HG02852 (cell line): ENCODE results near the gene DGCR6L.
"Not testable (repeated sequence)": the region's sequence is repeated elsewhere in the genome, so short reads cannot be mapped to it uniquely, and the experiment has no call there.

Experiments used
- ATAC-seq: cut with Tn5 transposase; IDR thresholded peaks from one replicate; pipeline ENCODE4 v1.9.1; 2021; ENCODE audit warnings: mild to moderate bottlenecking, moderate library complexity; ENCODE audit not compliant: unreplicated experiment

DGCR6L gene

DNA sequence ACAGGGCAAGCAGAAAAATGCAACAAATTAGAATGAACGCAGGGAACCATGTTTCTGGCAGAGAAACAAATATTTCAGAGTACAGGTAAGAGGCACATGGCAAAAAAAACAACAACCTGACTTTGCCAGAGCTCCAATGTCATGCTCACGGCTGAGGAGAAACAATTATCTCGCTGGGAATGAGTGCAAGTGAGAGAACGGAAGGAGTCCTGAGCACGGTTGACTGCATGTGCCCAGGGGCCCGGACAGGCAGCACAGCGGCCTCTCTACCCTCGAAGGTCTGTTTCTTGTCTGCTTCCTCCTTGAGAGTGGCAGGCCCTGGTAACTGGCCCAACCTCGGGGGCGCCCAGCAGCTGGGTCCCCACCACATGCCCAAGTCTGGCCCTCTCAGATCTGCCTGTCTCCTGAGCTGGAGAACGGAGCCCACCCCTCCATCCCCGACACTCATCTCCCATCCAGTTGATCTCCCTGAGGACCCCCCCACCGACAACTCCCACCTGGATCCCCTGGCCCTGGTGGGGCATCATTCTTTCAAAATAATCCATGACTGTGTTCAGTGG, 27.1 kb downstream of the DGCR6L start:
- no peak for ATAC-seq

DNA sequence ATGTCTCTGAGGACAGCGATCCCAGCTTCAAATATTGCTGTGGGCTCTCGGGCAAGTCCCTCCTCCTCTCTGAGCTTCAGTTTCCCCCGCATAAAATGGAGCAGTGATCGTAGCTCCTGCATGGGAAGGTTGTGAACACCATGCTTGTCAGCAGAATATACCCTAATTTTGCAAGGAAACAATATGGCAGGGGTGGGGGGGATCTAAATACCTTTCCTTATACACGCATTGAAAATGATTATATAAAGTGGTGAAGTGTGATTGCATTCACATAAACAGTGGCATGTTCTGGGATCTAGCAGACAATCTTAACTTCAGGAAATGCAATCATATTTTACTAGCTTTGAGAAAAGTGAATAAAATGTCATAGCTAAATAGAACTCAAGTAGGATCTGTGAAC, 27.8 kb downstream of the DGCR6L start:
- ATAC-seq = no peak

DNA sequence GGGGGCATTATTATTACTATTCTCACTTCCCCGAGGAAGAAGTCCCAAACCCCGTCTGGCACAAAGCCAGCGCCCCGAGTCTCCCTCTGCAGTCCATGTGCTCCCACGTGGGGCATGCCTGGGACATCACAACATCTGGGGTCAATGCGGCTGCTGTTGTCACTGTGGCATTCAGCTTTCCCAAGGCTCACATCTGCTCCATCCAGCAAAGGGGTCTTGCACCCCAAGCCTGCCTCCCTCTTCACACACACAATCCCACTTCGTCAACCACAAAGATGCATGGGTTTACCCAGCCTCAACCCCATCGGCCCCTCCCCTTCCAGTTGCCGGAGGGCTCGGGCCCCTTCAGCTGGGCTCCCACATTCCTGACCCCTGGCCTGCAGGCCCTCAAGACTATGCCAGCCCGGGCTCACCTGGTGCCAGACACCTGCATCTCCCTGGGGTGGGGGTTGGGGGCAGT, 28.2 kb downstream of the DGCR6L start:
- ATAC-seq = no peak

DNA sequence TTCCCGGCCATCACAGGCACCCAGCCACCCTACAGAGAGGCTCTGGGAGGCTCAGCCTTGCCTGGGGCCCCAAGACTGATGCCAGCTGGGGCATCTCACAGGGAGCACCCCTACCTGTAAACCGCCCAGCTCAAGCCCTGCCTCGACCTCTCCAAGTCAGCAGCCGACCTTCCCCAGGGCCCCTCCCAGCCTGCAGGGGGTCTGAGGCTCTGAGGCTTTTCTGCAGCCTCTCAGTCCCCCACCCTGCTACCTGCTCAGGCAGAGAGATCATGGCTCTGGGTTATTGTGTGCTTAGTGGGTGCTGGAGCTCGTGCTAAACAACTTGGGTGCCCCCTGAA, 28.6 kb downstream of the DGCR6L start:
- ATAC-seq = no peak

DNA sequence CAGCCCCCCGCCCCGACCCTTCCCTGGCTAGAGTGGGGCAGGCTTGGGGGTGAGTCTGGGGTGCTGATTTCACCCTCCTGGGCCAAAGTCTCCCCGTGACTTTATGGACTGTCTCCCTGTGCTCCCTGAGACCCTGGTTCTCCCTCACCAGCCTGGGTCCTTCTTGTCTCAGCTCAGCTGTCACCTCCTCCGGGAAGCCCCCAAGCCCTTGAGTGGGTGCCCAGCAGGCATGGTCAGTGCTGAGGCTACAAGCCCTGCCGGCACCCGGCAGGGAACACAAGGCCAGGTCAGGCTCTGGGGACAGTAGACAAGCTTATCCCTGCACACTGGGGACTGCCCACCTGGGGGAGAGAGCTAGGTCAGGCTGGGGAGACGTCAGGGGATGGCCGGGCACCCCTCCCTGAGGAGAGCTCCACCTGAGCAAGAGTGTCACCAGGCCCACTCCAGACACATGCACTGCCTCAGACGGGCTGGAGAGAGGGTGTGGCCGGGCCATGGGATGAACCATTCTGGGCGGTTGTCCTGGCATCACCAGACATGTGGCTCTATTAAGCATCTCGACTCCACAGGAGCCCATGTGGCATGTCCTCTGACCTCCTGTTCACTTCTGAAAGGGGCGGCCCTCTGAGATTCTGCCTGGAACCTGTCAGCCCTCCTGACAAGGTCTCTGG, 29.1 kb downstream of the DGCR6L start:
- ATAC-seq = no peak

DNA sequence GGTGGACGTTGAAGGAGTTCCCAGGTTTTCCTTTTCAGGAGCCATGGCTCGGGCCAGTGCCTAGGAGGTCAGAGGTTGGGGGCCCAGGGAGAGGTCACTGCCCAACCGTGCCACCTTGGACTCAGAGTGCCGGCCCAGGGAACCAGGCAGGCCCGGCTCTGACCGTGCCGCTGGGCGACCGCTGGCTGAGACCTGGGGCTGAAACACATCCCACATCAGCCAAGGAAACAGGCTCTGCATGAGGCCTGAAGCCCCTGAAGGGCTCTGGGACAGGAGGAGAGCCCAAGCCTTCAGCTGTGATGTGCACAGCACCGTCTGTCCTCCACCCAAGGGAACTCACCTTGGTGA, 29.8 kb downstream of the DGCR6L start:
- no peak for ATAC-seq

DNA sequence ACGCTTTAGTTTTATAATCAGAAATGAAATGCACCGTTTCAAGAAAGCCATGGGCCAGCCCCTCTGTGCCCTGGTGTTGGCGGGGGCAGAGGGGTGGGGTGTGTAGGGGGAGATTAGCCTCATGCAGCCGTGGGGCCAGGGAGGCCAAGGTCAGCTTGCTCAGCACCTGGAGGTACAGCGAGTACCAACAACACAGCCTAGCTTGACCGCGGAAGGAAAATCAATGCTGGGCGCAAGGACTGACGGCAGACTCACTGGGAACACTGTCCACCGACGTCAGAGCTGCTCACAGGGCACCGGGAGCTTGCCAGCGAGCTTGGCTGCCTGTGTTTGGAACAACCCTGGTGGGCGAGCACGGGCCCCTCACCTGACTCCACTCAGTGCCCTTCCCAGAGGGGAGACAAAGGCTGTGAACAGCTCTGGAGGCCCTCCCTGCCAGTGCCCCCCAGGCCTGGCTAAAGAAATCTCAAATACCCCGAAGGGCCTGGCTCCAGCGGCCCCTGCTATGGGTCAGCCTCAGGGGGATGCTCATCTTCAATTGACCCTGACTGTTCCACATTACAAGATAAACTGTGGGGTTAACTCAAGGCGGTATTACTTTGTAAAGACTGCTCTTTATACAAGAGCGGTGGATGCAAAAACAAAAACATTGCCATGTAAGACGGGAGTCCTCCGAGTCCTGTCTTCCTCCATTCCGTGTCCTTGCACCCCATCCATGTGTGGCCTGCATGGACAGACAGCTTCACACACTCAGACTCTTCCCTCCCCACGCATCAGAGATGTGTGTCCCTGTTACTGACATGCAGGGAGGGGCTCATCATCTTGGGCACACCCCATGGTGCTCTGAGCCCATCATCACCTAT, 30.4 kb downstream of the DGCR6L start:
- ATAC-seq = not testable (repeated sequence)

DNA sequence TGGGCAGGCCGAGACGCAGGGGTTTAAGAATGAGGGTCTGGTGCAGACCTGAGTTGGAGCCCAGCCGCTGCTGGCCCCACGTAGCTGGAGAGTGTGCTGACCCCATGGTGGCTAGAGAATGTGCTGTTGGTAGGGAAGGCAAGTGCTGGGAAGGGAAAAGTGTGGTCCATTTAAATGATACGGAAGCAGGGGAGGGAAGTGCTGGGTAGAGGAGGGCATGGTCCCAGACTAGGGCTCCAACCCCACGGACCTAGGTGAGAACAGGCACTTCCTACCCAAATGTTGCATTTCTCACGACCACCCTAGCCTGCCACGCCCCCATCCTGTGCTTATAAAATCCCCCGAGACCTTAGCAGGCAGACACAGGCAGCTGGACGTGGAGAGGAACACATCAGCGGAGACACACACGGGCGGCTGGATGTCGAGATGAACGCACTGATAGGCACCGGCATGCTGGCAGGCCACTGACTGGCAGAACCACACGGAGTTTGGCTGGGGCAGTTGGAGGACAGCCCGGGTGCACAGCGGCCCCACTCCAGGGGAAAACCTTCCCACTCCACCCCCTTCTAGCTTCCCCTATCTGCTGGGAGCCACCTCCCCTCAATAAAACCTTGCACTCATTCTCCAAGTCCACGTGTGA, 33.0 kb downstream of the DGCR6L start:
- ATAC-seq = not testable (repeated sequence)

DNA sequence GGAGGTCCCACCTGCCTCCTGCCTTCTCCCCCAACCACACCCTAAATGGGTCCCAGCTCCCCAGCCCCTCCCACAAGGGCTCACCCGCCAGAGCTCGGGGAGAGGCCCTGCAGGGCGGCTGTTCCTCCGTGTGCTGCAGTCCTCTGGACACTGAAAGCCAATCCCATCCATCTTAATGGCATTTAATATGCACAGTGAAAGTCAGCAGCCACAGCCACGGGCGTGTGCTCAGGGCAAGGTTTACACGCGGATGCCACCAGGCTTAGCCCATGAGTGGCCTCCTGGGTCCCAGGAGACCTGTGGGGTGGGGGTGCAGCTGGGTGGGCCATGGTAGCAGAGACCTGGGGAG, 33.6 kb downstream of the DGCR6L start:
- not testable (repeated sequence) for ATAC-seq

DNA sequence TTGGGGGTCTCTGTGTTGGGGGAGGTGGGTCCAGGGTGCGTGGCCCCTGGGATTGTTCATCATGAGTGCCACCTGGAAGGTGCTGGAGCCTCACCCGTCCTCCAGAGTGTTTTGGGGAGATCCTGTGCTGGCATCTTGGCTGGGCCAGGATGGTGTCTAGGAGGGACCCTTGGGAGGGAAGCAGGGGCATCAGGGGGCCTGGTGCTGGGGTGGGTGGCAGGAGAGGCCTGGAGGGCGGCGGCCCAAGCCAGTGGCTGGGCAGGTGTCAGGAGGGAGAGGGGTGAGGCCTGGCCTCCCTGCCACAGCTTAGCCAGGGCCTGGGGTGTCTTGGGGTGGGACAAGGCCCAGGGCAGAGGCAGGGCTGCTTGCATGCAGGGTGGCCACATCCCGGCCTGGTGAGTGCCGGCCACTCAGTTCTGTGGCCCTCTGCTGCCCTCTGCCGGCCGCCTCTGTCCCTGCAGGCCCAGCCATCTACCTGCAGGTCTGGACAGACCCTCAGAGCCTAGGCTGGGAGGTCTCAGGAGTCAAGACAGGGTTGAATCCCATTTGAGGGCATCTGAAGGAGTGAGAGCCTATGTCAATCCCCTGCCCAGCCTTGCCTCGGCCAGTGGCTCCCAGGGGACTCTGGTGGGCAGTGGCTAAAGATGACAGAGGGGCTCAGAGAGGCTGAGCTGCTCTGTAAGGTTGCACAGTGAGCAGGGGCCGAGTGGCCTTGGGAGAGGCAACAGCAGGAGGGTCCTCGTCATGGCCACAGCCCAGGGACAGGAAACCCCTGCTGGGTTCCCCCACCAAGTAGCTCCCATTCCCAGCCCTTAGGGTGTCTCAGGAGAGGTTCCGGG, 34.2 kb downstream of the DGCR6L start:
- peak; percentile 55 for ATAC-seq

DNA sequence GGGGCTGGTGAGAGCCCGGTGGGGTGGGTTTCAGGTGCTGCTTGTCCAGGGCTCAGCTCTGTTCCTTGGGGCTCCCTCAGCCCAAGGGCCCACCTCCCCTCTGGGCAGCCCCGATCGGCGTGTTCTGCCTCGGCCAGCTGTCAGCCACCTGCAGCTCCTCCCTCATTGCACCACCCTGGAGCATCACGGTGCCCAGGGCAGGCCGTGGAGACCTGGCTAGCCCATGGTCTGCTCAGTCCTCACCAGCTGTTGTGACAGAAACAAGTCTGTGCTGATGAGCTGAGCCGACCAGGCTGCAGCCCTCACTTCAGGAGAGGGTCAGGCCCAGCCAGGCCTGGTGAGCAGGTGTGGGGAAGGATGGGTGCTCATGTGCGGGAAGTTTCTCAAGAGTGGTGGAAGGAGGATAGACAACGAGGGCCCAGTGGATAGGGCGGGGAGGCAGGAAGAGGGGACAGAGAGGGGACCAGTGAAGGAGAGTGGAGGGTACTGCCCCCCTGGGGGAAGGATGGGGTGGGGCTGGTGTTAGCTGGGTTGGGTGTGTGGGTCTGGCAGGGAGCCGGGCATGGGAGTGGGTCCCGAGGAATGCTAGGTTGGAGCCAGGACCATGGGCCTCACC, 35.3 kb downstream of the DGCR6L start:
- no peak for ATAC-seq

DNA sequence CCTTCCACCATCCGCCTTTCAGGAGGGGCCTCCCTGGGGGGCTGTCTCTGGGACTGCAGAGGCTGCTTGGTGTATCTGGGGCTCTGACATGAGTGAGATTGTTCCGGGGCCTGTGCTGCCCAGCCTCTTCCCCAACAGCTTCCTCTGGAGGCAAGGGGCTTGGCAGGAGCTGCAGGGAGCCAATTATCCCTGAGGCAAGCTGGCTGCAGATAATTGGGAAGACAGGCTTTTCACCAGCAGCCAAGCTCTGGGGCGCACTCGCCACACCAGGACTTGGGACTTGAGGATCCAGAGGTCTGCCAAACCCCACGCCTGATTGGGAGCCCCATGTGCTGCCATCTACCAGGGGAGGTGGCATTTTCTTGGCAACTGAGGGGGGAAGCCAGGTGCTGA, 36.2 kb downstream of the DGCR6L start:
- no peak for ATAC-seq

DNA sequence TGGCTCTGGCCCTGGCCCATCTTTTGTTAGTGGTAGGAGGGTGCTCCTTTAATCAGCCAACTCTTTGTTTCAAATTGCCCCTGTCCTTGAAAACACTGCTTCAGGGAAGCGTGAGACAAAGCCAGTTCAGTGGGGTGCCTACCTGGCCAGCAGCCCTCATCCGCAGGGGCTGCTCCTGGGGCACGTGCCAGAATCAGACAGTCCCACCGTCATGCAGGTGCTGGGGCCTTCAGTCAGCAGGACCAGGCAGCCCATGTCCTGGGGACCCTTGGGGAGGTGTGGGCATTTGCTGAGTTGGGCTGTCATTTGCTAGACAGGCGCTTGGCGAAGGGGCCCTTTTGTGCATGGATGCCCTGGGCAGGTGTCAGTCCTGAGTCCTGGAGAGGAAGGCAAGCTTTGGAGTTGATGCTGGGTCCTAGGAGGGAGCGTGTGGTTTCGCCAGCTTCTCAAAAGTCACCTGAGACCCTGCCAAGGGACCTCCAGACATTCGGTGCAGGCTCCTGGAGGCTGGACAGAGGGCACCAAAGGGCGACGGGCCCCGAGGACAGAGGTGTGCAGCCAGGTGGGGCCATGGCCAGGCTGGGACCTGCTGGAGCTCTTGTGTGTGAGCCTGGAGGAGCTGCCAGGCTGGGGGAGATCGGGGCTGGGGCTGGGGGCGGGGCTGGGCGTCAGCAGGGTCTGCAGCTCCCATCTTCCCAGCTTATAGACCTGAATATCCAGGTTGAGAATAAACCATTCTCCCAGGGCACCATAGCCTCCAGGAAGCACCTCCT, 36.8 kb downstream of the DGCR6L start:
- no peak for ATAC-seq

DNA sequence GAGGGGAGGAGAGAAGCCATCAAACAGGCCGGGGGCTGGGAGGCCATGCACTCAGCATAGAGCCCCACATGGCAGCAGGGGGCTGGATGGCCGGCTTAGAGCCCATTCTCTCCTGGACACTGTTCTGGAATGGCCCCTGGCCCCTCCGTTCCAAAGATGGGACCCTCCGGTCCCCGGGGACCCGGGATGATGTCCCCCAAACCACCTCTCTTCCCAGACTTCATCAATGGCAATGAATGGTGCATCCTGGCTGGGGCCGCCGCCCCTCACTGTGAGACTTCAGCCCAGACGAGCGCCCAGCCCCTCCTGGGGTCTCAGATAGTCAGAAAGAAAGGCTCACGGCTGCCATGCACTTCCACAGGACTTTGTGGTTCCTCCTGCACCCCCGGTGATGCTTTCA, 38.0 kb downstream of the DGCR6L start:
- no peak for ATAC-seq

DNA sequence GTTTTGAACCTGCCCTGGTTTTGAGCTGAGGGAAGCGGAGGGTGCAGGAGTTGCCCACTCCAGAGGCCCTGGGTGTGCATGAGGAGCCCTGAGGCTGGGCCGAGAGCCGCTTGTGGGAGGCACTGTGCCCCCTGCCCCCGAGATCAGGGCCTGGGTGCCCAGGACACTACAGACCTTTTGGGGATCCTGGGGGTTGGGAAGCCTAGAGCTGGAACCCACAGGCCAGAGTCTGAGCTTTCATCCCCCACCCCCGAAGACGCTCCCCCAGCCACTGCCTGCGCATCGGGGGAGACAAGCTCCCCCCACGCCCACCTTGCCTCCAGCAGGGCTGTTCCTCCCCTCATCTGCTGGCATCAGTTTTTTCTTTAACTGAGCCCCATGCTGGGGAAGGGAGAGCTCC, 38.4 kb downstream of the DGCR6L start:
- not testable (repeated sequence) for ATAC-seq

DNA sequence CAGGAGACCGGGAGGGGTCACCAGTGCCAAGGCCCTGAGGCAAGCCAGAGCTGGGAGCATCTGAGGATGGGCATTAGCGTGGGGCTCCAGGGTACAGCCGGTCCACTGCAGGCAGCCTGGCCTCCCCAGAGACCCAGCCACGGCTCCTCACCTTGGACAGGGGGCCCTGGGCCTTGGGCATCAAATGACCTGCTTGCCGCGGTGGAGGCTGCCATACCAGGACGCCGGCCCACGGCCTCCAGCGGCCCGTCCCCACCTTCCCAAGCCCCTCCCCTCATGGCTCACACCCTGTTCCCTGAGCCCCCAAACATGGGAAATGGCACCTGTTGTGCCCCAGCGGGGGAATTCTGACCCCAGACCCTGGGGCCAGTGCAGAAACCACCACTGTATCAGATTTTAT, 39.0 kb downstream of the DGCR6L start:
- no peak for ATAC-seq

DNA sequence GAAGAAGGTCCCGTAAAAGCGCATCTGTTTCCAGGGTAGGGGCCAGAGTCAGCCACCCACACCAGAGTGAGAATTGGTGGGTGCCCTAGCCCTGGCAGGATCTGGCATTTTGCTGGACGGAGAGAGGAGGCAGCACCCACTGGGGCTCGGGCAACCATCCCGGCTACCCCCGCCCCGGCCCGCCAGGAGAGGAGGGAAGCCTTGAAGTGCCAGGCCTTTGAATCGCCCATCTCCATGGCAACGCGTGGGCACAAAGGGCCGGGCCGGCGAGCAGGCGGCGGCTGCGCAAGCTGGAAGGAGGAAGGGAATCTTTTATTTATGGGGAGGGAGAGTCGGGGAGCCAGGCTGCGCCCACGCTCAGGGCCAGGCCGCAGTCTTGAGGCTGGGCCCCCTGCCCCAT, 39.7 kb downstream of the DGCR6L start:
- not testable (repeated sequence) for ATAC-seq

DNA sequence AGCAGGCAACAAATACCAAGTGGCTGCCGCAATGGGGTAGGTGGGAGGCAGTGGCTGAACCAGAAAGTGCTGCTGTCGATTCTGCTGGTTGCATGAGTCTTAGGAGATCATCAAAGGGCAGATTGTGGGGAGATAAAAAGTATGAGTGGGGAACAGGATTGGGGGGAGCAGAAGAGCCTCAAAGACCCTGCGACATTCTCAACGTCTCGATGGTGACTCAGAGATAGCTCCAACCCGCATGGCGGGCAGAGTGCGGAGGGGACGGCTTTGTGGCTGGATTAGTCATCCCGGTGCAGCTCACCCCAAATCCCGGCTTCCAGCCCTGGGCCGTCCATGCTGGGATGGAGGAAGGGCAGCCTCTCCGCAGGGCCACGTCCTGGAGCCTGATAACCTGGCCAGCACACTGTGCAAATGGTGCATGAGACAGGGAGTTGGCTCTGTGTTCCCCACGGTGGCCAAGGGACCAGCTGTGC, 40.2 kb downstream of the DGCR6L start:
- ATAC-seq = no peak

DNA sequence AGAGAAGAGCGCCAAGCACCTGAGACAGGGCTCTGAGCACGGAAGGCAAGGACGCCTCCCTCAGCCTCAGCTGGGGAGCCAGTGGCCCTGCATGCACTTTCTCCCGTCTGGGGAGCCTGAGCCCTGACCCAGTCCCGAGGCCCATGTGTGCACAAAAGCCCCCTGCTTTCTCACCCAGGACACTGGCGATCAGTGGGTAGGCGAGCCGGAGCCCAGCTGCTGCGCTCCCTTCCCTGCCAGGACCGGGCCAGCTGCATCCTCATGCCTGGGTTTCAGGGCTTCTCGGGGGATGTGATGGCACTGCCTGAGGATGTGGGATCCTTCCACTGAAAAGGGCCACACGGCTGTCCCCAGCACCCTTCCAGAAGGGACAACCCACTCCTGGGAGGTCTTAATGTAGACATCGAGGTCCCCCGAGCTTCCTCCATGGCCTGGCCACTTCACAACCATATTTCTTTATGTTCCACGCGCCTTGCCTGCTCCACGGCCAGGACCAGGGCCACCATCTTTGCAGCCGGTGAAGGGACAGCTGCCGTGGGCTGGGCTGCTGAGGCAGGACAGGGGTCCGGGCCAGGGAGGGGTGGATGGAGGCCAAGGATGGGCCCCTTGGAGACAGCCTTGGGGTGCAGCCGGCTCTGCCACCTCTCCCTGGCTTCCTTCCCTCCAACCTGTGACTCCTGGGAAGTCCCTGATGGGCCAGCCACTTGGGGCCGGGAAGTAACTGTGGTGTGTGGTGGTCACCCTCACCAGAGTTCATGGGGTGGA, 41.0 kb downstream of the DGCR6L start:
- ATAC-seq = not testable (repeated sequence)
